ENCODE results near the gene PHLDB3. TPM values are rescaled to one million over a fixed set of nuclear protein-coding genes. Genes with fewer than 3 reads are reported as not detected.

PHLDB3 gene
- total and polyA plus RNA-seq, 2 donors (not counting 3 experiments of a cell fraction or from before 2014, with no cell fraction given), result 5.5 to 12.0 TPM

DNA sequence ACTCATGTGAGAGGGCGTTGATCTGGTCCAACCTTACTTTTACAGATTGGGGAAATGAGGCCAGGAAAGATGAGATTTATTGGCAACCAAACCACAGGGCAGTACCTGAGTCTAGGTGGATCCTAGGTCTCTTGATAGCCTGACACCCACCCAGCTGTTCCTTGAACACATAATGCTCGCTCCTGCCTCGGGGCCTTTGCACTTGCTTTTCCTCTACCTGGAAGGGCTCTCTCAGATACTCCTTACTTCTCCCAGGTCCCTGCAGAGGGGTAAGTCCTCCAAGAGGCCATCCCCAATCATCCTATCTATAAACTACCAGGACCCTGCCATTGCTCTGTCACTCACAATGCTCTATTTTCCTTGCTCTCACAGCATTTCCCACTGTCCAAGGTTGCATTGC lies 35.8 kb upstream of the PHLDB3 start:
- ChIA-PET CTCF (no interaction called here), POLR2A (no interaction called here)
- H3K4me1 ChIP-seq (ENCODE audit: control insufficient read depth, extremely low read depth, insufficient read depth, low read length), result no peaks in the 10 kb centered on the region
- no peaks in the 10 kb centered on the region for H3K9me1 ChIP-seq (replicated peaks; ENCODE audit: control insufficient read depth, extremely low read depth, insufficient read depth, low read length)
- dilution Hi-C loops (cut with MboI; ENCODE audit: extremely low pct_ligation_motif_present, low sequenced_read_pairs) (no loop called here), intact Hi-C loops (cut with micrococcal nuclease) (no loop called here)
- TF ChIP-seq POLR2AphosphoS5 (IDR thresholded peaks at IDR 0.05; ENCODE audit: insufficient read depth, low read depth, low read length) (no peak), POLR2A (IDR thresholded peaks at IDR 0.05; ENCODE audit: low read depth, low read length) (no peak), JUN (IDR thresholded peaks at IDR 0.05; ENCODE audit: borderline replicate concordance, insufficient read depth, insufficient read length, low read depth) (no peak), MYC (IDR thresholded peaks at IDR 0.05; ENCODE audit: low read depth, low read length) (no peak), GATA2 (IDR thresholded peaks at IDR 0.05; ENCODE audit: insufficient read depth, insufficient read length, low read depth, low read length) (no peak)
- TF ChIP-seq, protein P1, sequence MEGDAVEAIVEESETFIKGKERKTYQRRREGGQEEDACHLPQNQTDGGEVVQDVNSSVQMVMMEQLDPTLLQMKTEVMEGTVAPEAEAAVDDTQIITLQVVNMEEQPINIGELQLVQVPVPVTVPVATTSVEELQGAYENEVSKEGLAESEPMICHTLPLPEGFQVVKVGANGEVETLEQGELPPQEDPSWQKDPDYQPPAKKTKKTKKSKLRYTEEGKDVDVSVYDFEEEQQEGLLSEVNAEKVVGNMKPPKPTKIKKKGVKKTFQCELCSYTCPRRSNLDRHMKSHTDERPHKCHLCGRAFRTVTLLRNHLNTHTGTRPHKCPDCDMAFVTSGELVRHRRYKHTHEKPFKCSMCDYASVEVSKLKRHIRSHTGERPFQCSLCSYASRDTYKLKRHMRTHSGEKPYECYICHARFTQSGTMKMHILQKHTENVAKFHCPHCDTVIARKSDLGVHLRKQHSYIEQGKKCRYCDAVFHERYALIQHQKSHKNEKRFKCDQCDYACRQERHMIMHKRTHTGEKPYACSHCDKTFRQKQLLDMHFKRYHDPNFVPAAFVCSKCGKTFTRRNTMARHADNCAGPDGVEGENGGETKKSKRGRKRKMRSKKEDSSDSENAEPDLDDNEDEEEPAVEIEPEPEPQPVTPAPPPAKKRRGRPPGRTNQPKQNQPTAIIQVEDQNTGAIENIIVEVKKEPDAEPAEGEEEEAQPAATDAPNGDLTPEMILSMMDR (IDR thresholded peaks at IDR 0.05; ENCODE audit: extremely low read depth in 1 of 2, insufficient read depth in 1 of 2, low read depth in 1 of 2, low read length in 2 of 2), result no peak
- TF ChIP-seq, protein P2, sequence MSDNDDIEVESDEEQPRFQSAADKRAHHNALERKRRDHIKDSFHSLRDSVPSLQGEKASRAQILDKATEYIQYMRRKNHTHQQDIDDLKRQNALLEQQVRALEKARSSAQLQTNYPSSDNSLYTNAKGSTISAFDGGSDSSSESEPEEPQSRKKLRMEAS (IDR thresholded peaks at IDR 0.05; ENCODE audit: insufficient read depth, insufficient read length), result no peak
- H4K20me1 ChIP-seq (replicated peaks; ENCODE audit: control insufficient read depth, extremely low read depth, insufficient read depth, low read length), result no peaks in the 10 kb centered on the region
- H3K4me3 ChIP-seq (replicated peaks in 1 of 3; ENCODE audit: insufficient read depth in 1 of 3, low read depth in 1 of 3, low read length in 3 of 3), result no peak overlapping the region
- H3K27ac ChIP-seq (ENCODE audit: insufficient read depth, low read depth, low read length), result no peak overlapping the region
- FAIRE-seq (no peak), DNase-seq (ENCODE audit: low read depth, low spot score) (no peak)
- H3K9ac ChIP-seq (replicated peaks; ENCODE audit: extremely low read depth, insufficient read depth, low read length), result no peak overlapping the region
- H3K36me3 ChIP-seq (ENCODE audit: control insufficient read depth in 2 of 2, extremely low read depth in 1 of 2, insufficient read depth in 2 of 2, low read length in 2 of 2), result peaks cover 5 to 23% of the 10 kb centered on the region in 2 experiments
- H3K9me3 ChIP-seq (replicated peaks; ENCODE audit: control insufficient read depth, insufficient read depth, low read length), result no peaks in the 10 kb centered on the region
- no peak overlapping the region for H2AFZ ChIP-seq (ENCODE audit: low read depth, low read length)
- BruUV-seq (replicated peaks), result no TSS peak
- H3K79me2 ChIP-seq (ENCODE audit: control insufficient read depth, insufficient read depth, low read length), result no peaks in the 10 kb centered on the region
- H3K4me2 ChIP-seq (ENCODE audit: insufficient read depth, low read length), result no peak overlapping the region
- H3K27me3 ChIP-seq (ENCODE audit: control insufficient read depth in 2 of 2, insufficient read depth in 2 of 2, low read length in 2 of 2), result no peaks in the 10 kb centered on the region
